DND-41 (cell line): ENCODE measurements around the gene TMEM74B.

ENCODE experiments used
- ATAC-seq: fragments of 200-7000 bp; cut with Tn5 transposase; 3 replicates; pipeline ENCODE4 v1.9.1; 2021; ENCODE audit warnings: low read depth; ENCODE audit not compliant: insufficient read depth
- DNase-seq: peaks from one replicate; pipeline ENCODE4 v3.0.0-alpha.2; 2020
- H2AFZ ChIP-seq: 2 replicates; pipeline ENCODE4 v1.6.0; 2012; ENCODE audit warnings: low read depth, low read length
- H3K27ac ChIP-seq: 2 replicates; pipeline ENCODE4 v1.5.1; 2012; ENCODE audit warnings: low read length, inconsistent platforms
- H3K27me3 ChIP-seq: fragments of 200-600 bp; sonication (generic); 2 replicates; pipeline ENCODE4 v1.6.0; 2012; ENCODE audit warnings: low read length, mild to moderate bottlenecking, inconsistent platforms; ENCODE audit not compliant: insufficient read depth, poor library complexity
- H3K36me3 ChIP-seq: 2 replicates; pipeline ENCODE4 v1.5.1; 2012; ENCODE audit warnings: low read length, inconsistent platforms; ENCODE audit not compliant: insufficient read depth
- H3K4me1 ChIP-seq: 2 replicates; pipeline ENCODE4 v1.5.1; 2012; ENCODE audit warnings: mild to moderate bottlenecking, low read length; ENCODE audit not compliant: insufficient read depth
- H3K4me2 ChIP-seq: 2 replicates; pipeline ENCODE4 v1.6.0; 2012; ENCODE audit warnings: mild to moderate bottlenecking, moderate library complexity, low read length, inconsistent platforms; ENCODE audit not compliant: insufficient read depth
- H3K4me3 ChIP-seq, 2 experiments: fragments of 200-600 bp in 1 of 2; shearing (Covaris generic) in 1 of 2; 2 replicates each; pipeline ENCODE4 v1.5.1; 2012 to 2016; ENCODE audit warnings: inconsistent platforms in 2 of 2, low read length in 2 of 2, mild to moderate bottlenecking in 2 of 2, low read depth in 1 of 2, moderate library complexity in 1 of 2
- H3K79me2 ChIP-seq: 2 replicates; pipeline ENCODE4 v1.6.0; 2012; ENCODE audit warnings: low read length, inconsistent platforms; ENCODE audit not compliant: insufficient read depth
- H3K9ac ChIP-seq: 2 replicates; pipeline ENCODE4 v1.6.0; 2012; ENCODE audit warnings: low read depth, mild to moderate bottlenecking, inconsistent platforms, low read length, moderate library complexity
- H3K9me3 ChIP-seq: 2 replicates; pipeline ENCODE4 v1.5.1; 2012; ENCODE audit warnings: low read length, moderate library complexity, mild to moderate bottlenecking, inconsistent platforms; ENCODE audit not compliant: insufficient read depth, severe bottlenecking
- H4K20me1 ChIP-seq: 2 replicates; pipeline ENCODE4 v1.6.0; 2012; ENCODE audit warnings: low read length; ENCODE audit not compliant: insufficient read depth
- CTCF ChIP-seq: IDR thresholded peaks from 2 replicates; pipeline ENCODE4 v1.5.1; 2012; ENCODE audit warnings: borderline replicate concordance, low read length, moderate library complexity, mild to moderate bottlenecking; ENCODE audit not compliant: poor library complexity, severe bottlenecking; ENCODE audit errors: extremely low read depth
- EZH2 ChIP-seq: IDR thresholded peaks from 3 replicates; pipeline ENCODE4 v1.6.1; 2012; ENCODE audit warnings: borderline replicate concordance, low read depth, mild to moderate bottlenecking, moderate library complexity, low read length, inconsistent platforms; ENCODE audit not compliant: severe bottlenecking

The TMEM74B gene

GRCh38 chr20:1184260-1184637 is 532 bp downstream of the TMEM74B start:
- Histone ChIP-seq H3K4me3 (no peak overlapping the region), H3K79me2 (no peaks in the 10 kb centered on the region), H3K27ac (no peak overlapping the region), H2AFZ (no peak overlapping the region), H3K36me3 (no peaks in the 10 kb centered on the region), H3K9me3 (no peaks in the 10 kb centered on the region), H3K4me1 (no peaks in the 10 kb centered on the region), H3K27me3 (no peaks in the 10 kb centered on the region), H3K9ac (no peak overlapping the region), H4K20me1 (no peaks in the 10 kb centered on the region; the same call in 1 of the 2 replicates), H3K4me2 (no peak overlapping the region)
- no peak for TF ChIP-seq EZH2
- no peak for TF ChIP-seq CTCF
- DNase-seq = no peak
- ATAC-seq = no peak

GRCh38 chr20:1183153-1183552 is 1.6 kb downstream of the TMEM74B start:
- H3K27ac ChIP-seq = no peak overlapping the region
- no peak for ATAC-seq
- H3K4me3 ChIP-seq = no peak overlapping the region
- no peak for TF ChIP-seq EZH2
- TF ChIP-seq CTCF = no peak
- no peaks in the 10 kb centered on the region; the same call in 1 of the 2 replicates for H4K20me1 ChIP-seq
- no peak overlapping the region for H3K4me2 ChIP-seq
- no peak overlapping the region for H2AFZ ChIP-seq
- H3K9ac ChIP-seq = no peak overlapping the region
- H3K9me3 ChIP-seq = no peaks in the 10 kb centered on the region
- H3K4me1 ChIP-seq = no peaks in the 10 kb centered on the region
- no peaks in the 10 kb centered on the region for H3K79me2 ChIP-seq
- no peak for DNase-seq
- H3K36me3 ChIP-seq = no peaks in the 10 kb centered on the region
- no peaks in the 10 kb centered on the region for H3K27me3 ChIP-seq

GRCh38 chr20:1182106-1182505 is 2.7 kb downstream of the TMEM74B start:
- no peak for TF ChIP-seq EZH2
- TF ChIP-seq CTCF = no peak
- H3K36me3 ChIP-seq = no peaks in the 10 kb centered on the region
- no peak for ATAC-seq

GRCh38 chr20:1180949-1181348 is 3.8 kb downstream of the TMEM74B start:
- Histone ChIP-seq H3K4me2 (no peak overlapping the region), H3K4me1 (no peaks in the 10 kb centered on the region), H2AFZ (no peak overlapping the region), H4K20me1 (no peaks in the 10 kb centered on the region), H3K9ac (no peak overlapping the region), H3K36me3 (no peaks in the 10 kb centered on the region), H3K4me3 (no peak overlapping the region), H3K9me3 (no peaks in the 10 kb centered on the region), H3K27ac (no peak overlapping the region), H3K79me2 (no peaks in the 10 kb centered on the region), H3K27me3 (no peaks in the 10 kb centered on the region)
- ATAC-seq = no peak
- no peak for TF ChIP-seq EZH2
- TF ChIP-seq CTCF = no peak
- DNase-seq = no peak

More at GRCh38 chr20:1182106-1182505, 2.7 kb downstream of the TMEM74B start:
- Histone ChIP-seq H3K27me3 (no peaks in the 10 kb centered on the region), H3K79me2 (no peaks in the 10 kb centered on the region), H2AFZ (no peak overlapping the region), H3K4me2 (no peak overlapping the region), H3K4me1 (no peaks in the 10 kb centered on the region), H3K9ac (no peak overlapping the region), H4K20me1 (no peaks in the 10 kb centered on the region; the same call in 1 of the 2 replicates), H3K27ac (no peak overlapping the region), H3K4me3 (no peak overlapping the region), H3K9me3 (no peaks in the 10 kb centered on the region)
- no peak for DNase-seq
